HepG2 (cell line): ENCODE results near the gene MAP2K5. TPM values are rescaled to one million over a fixed set of nuclear protein-coding genes. Genes with fewer than 3 reads are reported as not detected.

Experiments used
- AGO2 ChIP-seq: fragments of 200-400 bp; formaldehyde crosslinking; optimal IDR thresholded peaks from 2 replicates; pipeline ENCODE3; 2017; ENCODE audit warnings: mild to moderate bottlenecking, low read depth, low read length, moderate library complexity
- ARHGAP35 ChIP-seq: sonication (generic); formaldehyde crosslinking; IDR thresholded peaks from 2 replicates; pipeline ENCODE4 v1.9.0; 2022; ENCODE audit warnings: mild to moderate bottlenecking, inconsistent platforms, moderate library complexity, missing genetic modification reagents, borderline replicate concordance
- ARID3A ChIP-seq: IDR thresholded peaks from 2 replicates; pipeline ENCODE4 v1.6.1; 2012; ENCODE audit warnings: low read depth, low read length, improper control_type of control experiment
- BRCA1 ChIP-seq: sonication (generic); formaldehyde crosslinking; IDR thresholded peaks from 2 replicates; pipeline ENCODE4 v1.4.0; 2020; ENCODE audit warnings: missing genetic modification reagents
- GTF2F1 ChIP-seq: fragments of 150-350 bp; IDR thresholded peaks from 2 replicates; pipeline ENCODE4 v1.6.1; 2014; ENCODE audit warnings: low read length
- HNF4A ChIP-seq: sonication (generic); formaldehyde crosslinking; IDR thresholded peaks from 2 replicates; pipeline ENCODE4 v1.4.0; 2020; ENCODE audit warnings: missing genetic modification reagents
- PTBP1 ChIP-seq: fragments of 200-400 bp; formaldehyde crosslinking; IDR thresholded peaks from 2 replicates; pipeline ENCODE4 v1.6.1; 2018; ENCODE audit warnings: low read length, low read depth; ENCODE audit not compliant: poor library complexity, severe bottlenecking
- RFXANK ChIP-seq: IDR thresholded peaks from 2 replicates; pipeline ENCODE4 v1.6.1; 2016
- WIZ ChIP-seq: sonication (generic); formaldehyde crosslinking; IDR thresholded peaks from 2 replicates; pipeline ENCODE4 v1.5.1; 2020; ENCODE audit warnings: mild to moderate bottlenecking, missing genetic modification reagents
- ZNF609 ChIP-seq: sonication (generic); formaldehyde crosslinking; IDR thresholded peaks from 2 replicates; pipeline ENCODE4 v1.4.0; 2020; ENCODE audit warnings: mild to moderate bottlenecking, missing genetic modification reagents, borderline replicate concordance
- ZSCAN30 ChIP-seq: sonication (generic); formaldehyde crosslinking; IDR thresholded peaks from 2 replicates; pipeline ENCODE4 v1.5.0; 2020; ENCODE audit warnings: mild to moderate bottlenecking, missing genetic modification reagents
- polyA plus RNA-seq, 8 experiments: library from polyadenylated mRNA; depleted of rRNA in 3 of 8; stranded (reverse) in 7 of 8; unstranded in 1 of 8; fragments of >200 nt; fragmentation: Illumina TruSeq in 4 of 8; extraction: Trizol in 4 of 8; gene quantifications; 2 replicates each; pipeline versions ENCODE4 v1.2.1 to v1.2.3, GENCODE V29; 2011 to 2016; ENCODE audit warnings: low read depth in 4 of 8, missing spikeins in 1 of 8, mixed read lengths in 1 of 8; ENCODE audit not compliant: insufficient read depth in 1 of 8
- total RNA-seq, 5 experiments: library from RNA; depleted of rRNA; stranded (reverse); fragments of >200 nt; fragmentation: Illumina TruSeq; extraction: Trizol; gene quantifications; 2 replicates each; pipeline ENCODE4 v1.2.3, GENCODE V29; 2016; ENCODE audit warnings: low read depth in 1 of 5
- TF ChIP-seq, protein P1 (sequence below): sonication (generic); formaldehyde crosslinking; IDR thresholded peaks from 2 replicates; pipeline ENCODE4 v1.8.0; 2022; ENCODE audit warnings: missing genetic modification reagents, mild to moderate bottlenecking, moderate library complexity, borderline replicate concordance
- TF ChIP-seq, protein P2 (sequence below): sonication (generic); formaldehyde crosslinking; IDR thresholded peaks from 2 replicates; pipeline ENCODE4 v1.5.0; 2020; ENCODE audit warnings: missing genetic modification reagents
- TF ChIP-seq, protein P3 (sequence below): fragments of 450-650 bp; IDR thresholded peaks from 2 replicates; pipeline ENCODE4 v1.6.1; 2017
- TF ChIP-seq, protein P4 (sequence below): sonication (generic); formaldehyde crosslinking; IDR thresholded peaks from 2 replicates; pipeline ENCODE4 v1.4.0; 2020; ENCODE audit warnings: missing genetic modification reagents

Gene MAP2K5
- total and polyA plus RNA-seq, 2 of the 13 experiments (the other 11 are each of a cell fraction or from before 2014, with no cell fraction given) = 4.0 to 4.3 TPM

GRCh38 chr15:67843571-67844387 is 301.3 kb downstream of the MAP2K5 start (continued):
- TF ChIP-seq, protein P1, sequence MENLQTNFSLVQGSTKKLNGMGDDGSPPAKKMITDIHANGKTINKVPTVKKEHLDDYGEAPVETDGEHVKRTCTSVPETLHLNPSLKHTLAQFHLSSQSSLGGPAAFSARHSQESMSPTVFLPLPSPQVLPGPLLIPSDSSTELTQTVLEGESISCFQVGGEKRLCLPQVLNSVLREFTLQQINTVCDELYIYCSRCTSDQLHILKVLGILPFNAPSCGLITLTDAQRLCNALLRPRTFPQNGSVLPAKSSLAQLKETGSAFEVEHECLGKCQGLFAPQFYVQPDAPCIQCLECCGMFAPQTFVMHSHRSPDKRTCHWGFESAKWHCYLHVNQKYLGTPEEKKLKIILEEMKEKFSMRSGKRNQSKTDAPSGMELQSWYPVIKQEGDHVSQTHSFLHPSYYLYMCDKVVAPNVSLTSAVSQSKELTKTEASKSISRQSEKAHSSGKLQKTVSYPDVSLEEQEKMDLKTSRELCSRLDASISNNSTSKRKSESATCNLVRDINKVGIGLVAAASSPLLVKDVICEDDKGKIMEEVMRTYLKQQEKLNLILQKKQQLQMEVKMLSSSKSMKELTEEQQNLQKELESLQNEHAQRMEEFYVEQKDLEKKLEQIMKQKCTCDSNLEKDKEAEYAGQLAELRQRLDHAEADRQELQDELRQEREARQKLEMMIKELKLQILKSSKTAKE (CRISPR knock-in tag) = no peak
- TF ChIP-seq, protein P2, sequence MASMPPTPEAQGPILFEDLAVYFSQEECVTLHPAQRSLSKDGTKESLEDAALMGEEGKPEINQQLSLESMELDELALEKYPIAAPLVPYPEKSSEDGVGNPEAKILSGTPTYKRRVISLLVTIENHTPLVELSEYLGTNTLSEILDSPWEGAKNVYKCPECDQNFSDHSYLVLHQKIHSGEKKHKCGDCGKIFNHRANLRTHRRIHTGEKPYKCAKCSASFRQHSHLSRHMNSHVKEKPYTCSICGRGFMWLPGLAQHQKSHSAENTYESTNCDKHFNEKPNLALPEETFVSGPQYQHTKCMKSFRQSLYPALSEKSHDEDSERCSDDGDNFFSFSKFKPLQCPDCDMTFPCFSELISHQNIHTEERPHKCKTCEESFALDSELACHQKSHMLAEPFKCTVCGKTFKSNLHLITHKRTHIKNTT (CRISPR knock-in tag) = no peak
- TF ChIP-seq, protein P3, sequence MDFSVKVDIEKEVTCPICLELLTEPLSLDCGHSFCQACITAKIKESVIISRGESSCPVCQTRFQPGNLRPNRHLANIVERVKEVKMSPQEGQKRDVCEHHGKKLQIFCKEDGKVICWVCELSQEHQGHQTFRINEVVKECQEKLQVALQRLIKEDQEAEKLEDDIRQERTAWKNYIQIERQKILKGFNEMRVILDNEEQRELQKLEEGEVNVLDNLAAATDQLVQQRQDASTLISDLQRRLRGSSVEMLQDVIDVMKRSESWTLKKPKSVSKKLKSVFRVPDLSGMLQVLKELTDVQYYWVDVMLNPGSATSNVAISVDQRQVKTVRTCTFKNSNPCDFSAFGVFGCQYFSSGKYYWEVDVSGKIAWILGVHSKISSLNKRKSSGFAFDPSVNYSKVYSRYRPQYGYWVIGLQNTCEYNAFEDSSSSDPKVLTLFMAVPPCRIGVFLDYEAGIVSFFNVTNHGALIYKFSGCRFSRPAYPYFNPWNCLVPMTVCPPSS = no peak
- TF ChIP-seq WIZ (CRISPR knock-in tag) (no peak), HNF4A (CRISPR knock-in tag) (peak; percentile 88), ZSCAN30 (CRISPR knock-in tag) (no peak), GTF2F1 (no peak), ARHGAP35 (CRISPR knock-in tag) (no peak), RFXANK (no peak), ZNF609 (CRISPR knock-in tag) (peak; percentile 76; the same call in 1 of the 2 replicates), AGO2 (no peak), PTBP1 (no peak), ARID3A (no peak), BRCA1 (CRISPR knock-in tag) (no peak)
- TF ChIP-seq, protein P4, sequence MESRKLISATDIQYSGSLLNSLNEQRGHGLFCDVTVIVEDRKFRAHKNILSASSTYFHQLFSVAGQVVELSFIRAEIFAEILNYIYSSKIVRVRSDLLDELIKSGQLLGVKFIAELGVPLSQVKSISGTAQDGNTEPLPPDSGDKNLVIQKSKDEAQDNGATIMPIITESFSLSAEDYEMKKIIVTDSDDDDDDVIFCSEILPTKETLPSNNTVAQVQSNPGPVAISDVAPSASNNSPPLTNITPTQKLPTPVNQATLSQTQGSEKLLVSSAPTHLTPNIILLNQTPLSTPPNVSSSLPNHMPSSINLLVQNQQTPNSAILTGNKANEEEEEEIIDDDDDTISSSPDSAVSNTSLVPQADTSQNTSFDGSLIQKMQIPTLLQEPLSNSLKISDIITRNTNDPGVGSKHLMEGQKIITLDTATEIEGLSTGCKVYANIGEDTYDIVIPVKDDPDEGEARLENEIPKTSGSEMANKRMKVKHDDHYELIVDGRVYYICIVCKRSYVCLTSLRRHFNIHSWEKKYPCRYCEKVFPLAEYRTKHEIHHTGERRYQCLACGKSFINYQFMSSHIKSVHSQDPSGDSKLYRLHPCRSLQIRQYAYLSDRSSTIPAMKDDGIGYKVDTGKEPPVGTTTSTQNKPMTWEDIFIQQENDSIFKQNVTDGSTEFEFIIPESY (CRISPR knock-in tag) = 0 out of 2 replicates have a peak, but pooled peaks have one; percentile 14
